ENCODE results near the gene HM13.
"Not testable (repeated sequence)": the region's sequence is repeated elsewhere in the genome, so short reads cannot be mapped to it uniquely, and the experiment has no call there.

The HM13 gene

DNA sequence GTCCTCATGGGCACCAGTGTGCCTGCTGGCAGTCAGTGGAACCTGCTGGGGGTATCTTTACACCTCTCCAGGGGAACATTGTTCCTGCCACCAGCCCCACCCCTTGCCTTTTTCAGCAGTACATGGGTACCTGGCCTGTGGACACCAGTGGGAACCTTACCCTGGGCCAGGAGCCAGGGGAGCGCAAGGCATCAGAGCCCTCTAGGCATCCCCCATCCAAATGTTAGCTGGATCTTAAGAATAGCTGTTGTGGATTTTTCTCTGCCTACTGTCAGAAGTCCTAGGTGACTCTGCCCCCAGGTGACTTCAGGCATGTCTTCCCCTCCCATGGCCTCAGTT lies 52.0 kb downstream of the HM13 start:
- DNase-seq (ENCODE audit: low read depth in 4 of 4, low spot score in 1 of 4), result no peak

DNA sequence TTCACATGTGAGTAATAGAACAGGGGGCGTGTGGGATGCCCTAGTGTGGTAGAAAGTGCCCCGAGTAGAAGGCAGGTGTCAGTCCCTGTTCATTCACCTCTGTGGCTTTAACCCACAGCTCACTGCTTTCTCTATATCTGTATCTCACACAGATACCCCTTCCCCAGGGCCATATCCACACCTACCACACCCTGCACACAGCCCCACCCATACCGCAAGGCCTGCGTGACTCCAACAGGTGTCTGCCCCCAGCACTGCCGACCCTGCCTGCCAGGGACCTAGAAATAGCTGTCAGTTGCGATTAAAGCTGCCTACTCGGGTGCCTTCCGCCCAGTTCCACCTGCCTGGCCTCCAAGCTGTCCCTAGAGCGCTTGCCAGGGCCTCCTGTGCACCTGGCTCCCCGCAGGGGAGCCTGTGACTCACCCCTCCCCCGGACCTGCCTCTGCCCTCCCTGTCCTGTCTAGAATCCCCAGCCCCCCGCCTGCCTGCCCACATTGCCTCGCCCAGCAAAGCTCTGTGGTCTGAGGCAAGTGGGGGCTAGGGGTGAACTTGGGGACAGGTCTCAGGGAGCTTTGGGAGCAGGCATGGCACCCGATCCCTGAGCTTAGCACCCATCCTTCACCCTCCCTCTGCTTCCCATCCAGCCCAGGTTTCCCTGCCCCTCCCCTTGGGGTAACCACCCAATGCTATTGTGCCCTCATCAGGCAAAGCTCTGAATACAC lies 52.6 kb downstream of the HM13 start:
- no peak for DNase-seq (ENCODE audit: low read depth in 4 of 4, low spot score in 1 of 4)

DNA sequence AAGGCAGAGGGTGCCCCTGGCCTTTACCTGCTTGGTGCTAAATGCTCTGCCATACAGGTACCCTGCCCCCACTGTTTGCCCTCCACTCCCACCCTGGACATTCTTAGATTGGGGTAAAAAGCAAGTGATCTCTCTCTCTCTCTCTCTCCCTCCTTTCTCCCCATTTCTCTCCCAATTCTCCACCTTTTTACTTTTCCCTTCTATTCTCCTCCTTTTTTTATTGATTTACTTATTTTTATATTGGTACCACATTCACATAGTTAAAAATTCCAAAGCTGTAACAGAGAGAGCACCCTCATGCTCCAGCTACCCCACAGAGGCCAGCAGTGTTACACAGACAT lies 53.1 kb downstream of the HM13 start:
- no peak for DNase-seq (ENCODE audit: low read depth in 4 of 4, low spot score in 1 of 4)

DNA sequence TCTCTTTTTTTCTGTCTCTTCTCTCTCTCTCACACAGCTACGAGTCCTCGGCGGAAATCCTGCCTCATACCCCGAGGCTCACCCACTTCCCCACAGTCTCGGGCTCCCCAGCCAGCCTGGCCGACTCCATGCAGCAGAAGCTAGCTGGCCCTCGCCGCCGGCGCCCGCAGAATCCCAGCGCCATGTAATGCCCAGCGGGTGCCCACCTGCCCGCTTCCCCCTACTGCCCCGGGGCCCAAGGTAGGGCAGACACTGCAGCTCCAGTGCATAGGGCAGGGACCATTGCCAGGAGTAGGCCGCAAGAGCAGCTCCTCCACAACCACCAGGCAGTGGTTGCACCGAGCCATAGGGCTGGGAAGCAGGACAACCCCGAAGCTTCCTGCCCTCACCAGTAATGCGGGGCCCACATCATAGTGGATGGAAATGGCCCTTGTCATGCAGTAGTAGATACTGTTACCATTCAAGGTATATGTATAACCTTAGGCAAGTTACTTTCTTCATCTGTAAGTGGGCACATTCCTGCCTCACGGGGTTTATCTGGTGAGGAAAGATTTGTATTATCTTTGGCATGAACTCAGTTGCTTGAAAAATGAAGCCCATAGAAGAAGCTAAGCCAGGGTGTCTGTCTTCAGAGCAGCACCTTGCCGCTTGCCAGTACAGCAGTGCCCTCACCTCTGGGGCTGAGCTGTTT lies 53.9 kb downstream of the HM13 start:
- no peak for DNase-seq (ENCODE audit: low read depth in 4 of 4, low spot score in 1 of 4)

- no peak for DNase-seq (ENCODE audit: low read depth in 4 of 4, low spot score in 1 of 4)
Measured at GRCh38 chr20:31568773-31569162, 54.5 kb downstream of the HM13 start.

DNA sequence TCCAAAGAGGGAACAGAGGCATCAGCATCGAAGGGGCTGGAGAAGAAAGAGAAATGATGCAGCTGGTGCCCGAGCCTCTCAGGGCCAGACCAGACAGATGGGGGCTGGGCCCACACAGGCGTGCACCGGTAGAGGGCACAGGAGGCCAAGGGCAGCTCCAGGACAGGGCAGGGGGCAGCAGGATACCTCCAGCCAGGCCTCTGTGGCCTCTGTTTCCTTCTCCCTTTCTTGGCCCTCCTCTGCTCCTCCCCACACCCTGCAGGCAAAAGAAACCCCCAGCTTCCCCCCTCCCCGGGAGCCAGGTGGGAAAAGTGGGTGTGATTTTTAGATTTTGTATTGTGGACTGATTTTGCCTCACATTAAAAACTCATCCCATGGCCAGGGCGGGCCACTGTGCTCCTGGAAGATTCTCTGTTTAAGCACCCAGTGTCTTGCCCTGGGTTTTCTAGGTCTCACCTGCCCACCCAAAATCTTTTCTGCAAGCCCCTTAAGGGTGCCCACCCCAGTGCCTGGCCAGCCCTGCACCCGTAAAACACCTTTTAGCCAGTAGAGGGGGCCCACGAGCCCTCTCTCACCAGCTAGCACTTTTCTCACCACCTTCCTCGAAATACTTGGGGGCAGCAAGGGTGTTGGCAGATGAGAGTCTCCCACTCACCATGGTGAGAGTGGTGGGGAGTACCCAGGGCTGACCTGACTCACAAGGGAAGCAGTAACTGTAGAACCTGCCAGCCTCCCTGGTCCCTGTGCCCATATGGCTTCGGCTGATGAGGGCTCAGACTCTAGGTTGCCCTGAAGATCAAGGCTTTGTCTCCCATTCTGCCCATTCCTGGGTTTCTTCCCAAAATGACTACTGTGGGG lies 55.1 kb downstream of the HM13 start:
- peak in 3 of 4 experiments; percentile 43 to 49 (median 46) for DNase-seq (ENCODE audit: low read depth in 4 of 4, low spot score in 1 of 4)

GRCh38 chr20:31570021-31570463 lies 55.8 kb downstream of the HM13 start:
- no peak for DNase-seq (ENCODE audit: low read depth in 4 of 4, low spot score in 1 of 4)

- DNase-seq (ENCODE audit: low read depth in 4 of 4, low spot score in 1 of 4), result no peak
Measured at GRCh38 chr20:31570735-31571617, 56.7 kb downstream of the HM13 start.

DNA sequence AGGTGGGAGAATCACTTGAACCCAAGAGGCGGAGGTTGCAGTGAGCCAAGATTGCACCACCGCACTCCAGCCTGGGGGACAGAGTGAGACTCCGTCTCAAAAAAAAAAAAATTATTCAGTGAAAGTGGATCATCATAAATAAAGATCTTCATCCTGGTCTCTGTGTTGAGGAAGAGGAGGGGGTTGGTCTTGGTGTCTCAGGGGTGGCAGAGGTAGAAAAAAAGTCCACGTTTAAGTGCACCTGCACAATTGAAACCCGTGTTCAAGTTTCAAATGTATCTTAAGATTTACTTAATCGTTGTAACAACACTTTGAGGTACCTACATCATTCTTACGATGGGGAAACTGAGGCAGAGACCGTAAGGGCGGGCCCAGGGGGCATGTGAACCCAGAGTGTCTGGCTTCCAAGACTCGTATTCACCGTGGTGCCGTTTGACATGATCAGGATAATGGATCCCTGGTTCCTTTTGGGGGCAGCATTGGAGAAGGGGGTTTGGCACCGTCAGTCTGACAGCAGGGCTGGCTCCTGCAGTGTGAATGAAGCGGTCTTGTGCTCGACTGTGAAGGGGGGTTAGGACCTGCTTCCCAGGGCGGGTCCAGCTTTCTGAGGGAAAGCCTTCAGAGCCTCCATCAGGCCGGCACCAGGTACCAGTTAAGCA lies 57.9 kb downstream of the HM13 start:
- no peak for DNase-seq (ENCODE audit: low read depth in 4 of 4, low spot score in 1 of 4)

DNA sequence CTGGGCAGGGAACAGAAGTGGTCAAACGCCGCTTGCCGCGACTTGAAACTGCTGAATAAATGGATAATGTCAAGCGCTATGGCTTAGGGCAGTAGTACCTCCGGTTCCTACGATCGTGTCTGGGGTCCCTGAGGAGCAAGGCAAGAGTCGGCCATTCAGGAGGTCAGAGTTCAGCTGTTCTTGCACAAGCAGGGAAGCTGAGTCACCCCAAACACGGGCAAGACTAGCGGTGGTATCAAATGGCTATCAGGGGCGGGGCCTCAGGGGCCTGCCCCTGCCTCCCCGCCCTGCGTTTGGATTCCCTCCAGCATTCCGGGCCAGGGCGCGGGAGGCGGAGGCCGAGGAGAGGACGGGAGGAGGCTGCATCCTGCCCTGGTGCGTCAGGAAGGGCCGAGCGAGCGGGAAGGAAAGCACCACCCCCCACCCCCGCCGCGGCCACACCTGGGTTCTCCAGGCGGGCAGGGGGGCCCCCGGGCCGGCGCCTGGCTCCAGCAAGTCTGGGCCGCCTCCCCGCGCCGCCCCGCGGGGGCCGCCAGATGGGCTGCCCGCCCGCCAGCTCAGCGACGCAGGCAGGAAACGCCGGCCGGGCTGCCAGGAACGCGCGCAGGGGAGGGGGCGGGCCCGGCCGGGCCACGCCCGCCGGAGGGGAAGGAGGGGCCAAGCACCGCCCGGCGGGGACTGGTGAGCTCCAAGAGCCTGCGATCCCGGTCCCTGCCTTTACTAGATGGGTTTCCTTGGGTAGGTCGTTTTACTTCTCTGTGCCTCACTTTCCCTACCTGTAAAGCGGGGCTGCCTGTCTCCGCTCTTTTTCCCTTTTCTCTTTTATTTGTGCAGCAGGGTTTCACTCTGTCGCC lies 58.7 kb downstream of the HM13 start:
- DNase-seq (ENCODE audit: low read depth in 4 of 4, low spot score in 1 of 4), result peak; percentile 54 to 85 (median 73)

DNA sequence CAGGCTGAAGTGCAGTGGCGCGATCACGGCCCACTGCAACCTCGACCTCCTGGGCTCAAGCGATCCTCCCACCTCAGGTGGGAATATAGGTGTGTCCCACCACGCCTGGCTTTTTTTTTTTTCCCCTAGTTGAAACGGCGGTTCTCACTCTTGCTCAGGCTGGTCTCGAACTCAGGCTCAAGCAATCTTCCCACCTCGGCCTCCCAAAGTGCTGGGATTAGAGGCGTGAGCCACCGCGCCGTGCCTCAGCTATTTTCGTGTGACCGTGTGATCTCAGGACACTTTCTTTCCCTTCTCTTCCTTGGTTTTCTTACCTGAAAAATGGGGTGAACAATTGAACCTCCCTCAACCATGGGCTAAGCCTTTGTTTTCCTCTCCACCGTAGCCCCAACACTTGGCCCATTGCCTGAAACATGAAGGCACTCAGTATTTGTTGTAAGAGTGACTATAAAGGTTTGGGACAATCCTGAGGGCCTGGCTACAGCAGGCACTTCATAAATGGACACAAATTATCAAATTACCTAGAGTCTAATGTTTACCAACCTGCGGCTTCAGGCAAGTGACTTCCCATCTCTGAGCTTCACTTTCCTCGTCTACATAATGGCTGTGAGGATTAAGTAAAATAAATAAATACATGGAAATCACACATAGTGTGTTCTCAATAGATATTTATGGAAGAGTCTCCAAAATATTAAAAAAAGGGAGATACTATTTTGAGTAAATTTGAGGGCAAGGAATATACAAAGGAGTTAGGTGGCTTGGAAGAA lies 59.5 kb downstream of the HM13 start:
- DNase-seq (ENCODE audit: low read depth in 4 of 4, low spot score in 1 of 4), result no peak

- DNase-seq (ENCODE audit: low read depth in 4 of 4, low spot score in 1 of 4), result not testable (repeated sequence)
Measured at GRCh38 chr20:31574986-31575385, 60.7 kb downstream of the HM13 start.

GRCh38 chr20:31576751-31577150 lies 62.5 kb downstream of the HM13 start:
- DNase-seq (ENCODE audit: low read depth in 4 of 4, low spot score in 1 of 4), result no peak

DNA sequence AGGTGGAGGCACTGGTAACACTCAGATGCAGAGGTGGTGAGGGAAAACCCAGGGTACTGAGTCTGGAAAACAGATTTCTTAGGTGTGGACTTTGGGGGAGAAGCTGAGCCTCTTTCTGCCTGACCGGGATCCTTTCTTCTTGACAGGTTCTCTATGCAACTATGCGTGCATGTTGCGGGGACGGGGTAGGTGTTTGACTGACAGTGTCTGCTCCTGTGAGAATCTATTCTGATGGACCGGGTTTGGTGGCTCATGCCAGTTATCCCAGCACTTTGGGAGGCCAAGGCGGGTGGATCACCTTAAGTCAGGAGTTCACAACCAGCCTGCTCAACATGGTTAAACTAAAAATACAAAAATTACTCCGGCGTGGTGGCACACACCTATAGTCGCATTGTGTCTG lies 63.0 kb downstream of the HM13 start:
- no peak for DNase-seq (ENCODE audit: low read depth in 4 of 4, low spot score in 1 of 4)

- no peak for DNase-seq (ENCODE audit: low read depth in 4 of 4, low spot score in 1 of 4)
Measured at GRCh38 chr20:31578448-31579138, 64.4 kb downstream of the HM13 start.

- no peak for DNase-seq (ENCODE audit: low read depth in 4 of 4, low spot score in 1 of 4)
Measured at GRCh38 chr20:31579245-31579644, 65.0 kb downstream of the HM13 start.

DNA sequence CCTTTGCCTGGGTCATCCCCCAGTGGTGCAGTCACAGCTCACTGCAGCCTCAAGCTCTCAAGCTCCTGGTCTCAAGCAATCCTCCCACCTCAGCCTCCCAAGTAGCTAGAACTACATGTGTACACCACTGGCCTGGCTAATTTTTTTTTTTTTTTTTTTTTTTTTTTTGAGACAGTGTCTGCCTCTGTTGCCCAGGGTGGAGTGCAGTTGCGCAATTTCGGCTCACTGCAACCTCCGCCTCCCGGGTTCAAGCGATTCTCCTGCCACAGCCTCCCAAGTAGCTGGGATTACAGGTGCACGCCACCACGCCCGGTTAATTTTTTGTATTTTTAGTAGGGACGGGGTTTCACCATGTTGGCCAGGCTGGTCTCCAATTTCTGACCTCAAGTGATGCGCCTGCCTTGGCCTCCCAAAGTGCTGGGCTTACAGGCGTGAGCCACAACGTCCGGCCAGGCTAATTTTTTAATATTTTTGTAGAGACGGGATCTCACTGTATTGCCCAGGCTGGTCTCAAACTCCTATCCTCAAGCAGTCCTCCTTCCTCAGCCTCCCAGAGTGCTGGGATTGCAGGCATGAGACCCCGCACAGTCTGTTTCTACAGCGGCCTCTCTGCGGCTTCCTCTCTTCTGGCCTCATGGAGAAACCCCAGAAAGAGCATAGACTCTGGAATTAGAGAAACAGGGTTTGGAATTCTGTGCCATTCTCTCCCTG lies 65.9 kb downstream of the HM13 start:
- not testable (repeated sequence) for DNase-seq (ENCODE audit: low read depth in 4 of 4, low spot score in 1 of 4)

GRCh38 chr20:31580706-31581105 lies 66.5 kb downstream of the HM13 start:
- DNase-seq (ENCODE audit: low read depth in 4 of 4, low spot score in 1 of 4), result no peak
